A549 (cell line): ENCODE results near the gene COX7B.

ENCODE experiments used
- BHLHE40 ChIP-seq: IDR thresholded peaks from 2 replicates; pipeline ENCODE4 v1.6.1; 2012; ENCODE audit warnings: low read depth, low read length, inconsistent platforms
- CBX8 ChIP-seq: fragments of 200-600 bp; sonication (generic); IDR thresholded peaks from 2 replicates; pipeline ENCODE4 v1.6.1; 2016
- CTCF ChIP-seq: fragments of >200 bp; sonication (Bioruptor Twin); formaldehyde crosslinking; IDR thresholded peaks from 3 replicates; pipeline ENCODE4 v1.5.1; 2016
- E2F6 ChIP-seq: IDR thresholded peaks from 2 replicates; pipeline ENCODE4 v1.6.1; 2012; ENCODE audit warnings: low read depth, borderline replicate concordance
- ELK1 ChIP-seq: fragments of 150-350 bp; IDR thresholded peaks from 2 replicates; pipeline ENCODE4 v1.6.1; 2014; ENCODE audit warnings: low read depth, mild to moderate bottlenecking, low read length
- ESRRA ChIP-seq: fragments of 150-350 bp; IDR thresholded peaks from 2 replicates; pipeline ENCODE4 v1.6.1; 2014; ENCODE audit warnings: mild to moderate bottlenecking, low read length, borderline replicate concordance
- HDAC2 ChIP-seq: fragments of 200-600 bp; sonication (generic); IDR thresholded peaks from 2 replicates; pipeline ENCODE4 v1.6.1; 2016
- MAZ ChIP-seq: fragments of 150-350 bp; IDR thresholded peaks from 2 replicates; pipeline ENCODE4 v1.6.1; 2014; ENCODE audit warnings: antibody characterized with exemption, low read depth, low read length, borderline replicate concordance
- POLR2A ChIP-seq: IDR thresholded peaks from 2 replicates; pipeline ENCODE4 v1.6.1; 2012; ENCODE audit warnings: mild to moderate bottlenecking, low read length
- RAD21 ChIP-seq, 2 experiments: fragments of >200 bp in 1 of 2; sonication (Bioruptor Twin) in 1 of 2; formaldehyde crosslinking in 1 of 2; IDR thresholded peaks in 1 of 2; conservative IDR thresholded peaks in 1 of 2; 2 replicates in 1 of 2; 3 replicates in 1 of 2; pipeline ENCODE4 v1.6.1; 2012 to 2018; ENCODE audit warnings: inconsistent platforms in 1 of 2
- REST ChIP-seq: fragments of 200-600 bp; sonication (generic); IDR thresholded peaks from 2 replicates; pipeline ENCODE4 v1.6.1; 2016; ENCODE audit warnings: antibody characterized with exemption, mild to moderate bottlenecking, moderate library complexity
- USF2 ChIP-seq: fragments of 450-650 bp; IDR thresholded peaks from 2 replicates; pipeline ENCODE4 v1.6.1; 2014; ENCODE audit warnings: antibody characterized with exemption
- ZSCAN20 ChIP-seq: fragments of 250-450 bp; sonication (Bioruptor Pico); IDR thresholded peaks from 2 replicates; pipeline ENCODE4 v1.8.0; 2022; ENCODE audit warnings: mild to moderate bottlenecking, moderate library complexity

GRCh38 chrX:77946571-77946970 lies 47.3 kb downstream of the COX7B start:
- no peak for TF ChIP-seq ZSCAN20 (CRISPR knock-in tag)
- TF ChIP-seq POLR2A, result no peak
- TF ChIP-seq CBX8, result no peak
- no peak for TF ChIP-seq CTCF
- no peak for TF ChIP-seq USF2
- no peak for TF ChIP-seq RAD21 (conservative IDR thresholded peaks at IDR 0.05 in 1 of 2, IDR thresholded peaks at IDR 0.05 in 1 of 2)
- TF ChIP-seq E2F6, result no peak
- TF ChIP-seq BHLHE40, result no peak
- TF ChIP-seq ELK1, result no peak
- TF ChIP-seq MAZ, result no peak
- no peak for TF ChIP-seq ESRRA
- no peak for TF ChIP-seq REST
- no peak for TF ChIP-seq HDAC2
